SU-DHL-6 (cell line): ENCODE measurements around the gene YIPF3.

Experiments used
- H2AFZ ChIP-seq: fragments of 200-600 bp; sonication (generic); 2 replicates; pipeline ENCODE4 v1.6.1; 2014; ENCODE audit warnings: low read depth, mild to moderate bottlenecking, moderate library complexity, mixed read lengths, antibody characterized with exemption, low read length; ENCODE audit not compliant: severe bottlenecking
- H3F3A ChIP-seq: fragments of 200-600 bp; shearing (Covaris generic); 2 replicates; pipeline ENCODE4 v1.6.0; 2016; ENCODE audit warnings: antibody characterized with exemption, mild to moderate bottlenecking; ENCODE audit not compliant: insufficient read depth
- H3K27ac ChIP-seq: fragments of 200-600 bp; sonication (generic); 2 replicates; pipeline ENCODE4 v1.5.1; 2016; ENCODE audit warnings: low read depth, mild to moderate bottlenecking, low read length, moderate library complexity, mixed read lengths
- H3K27me3 ChIP-seq: fragments of 200-600 bp; sonication (generic), shearing (Covaris generic); 2 replicates; pipeline ENCODE4 v1.6.0; 2014; ENCODE audit warnings: mild to moderate bottlenecking, low read length
- H3K36me3 ChIP-seq: fragments of 200-600 bp; sonication (generic); 2 replicates; pipeline ENCODE4 v1.6.1; 2014; ENCODE audit warnings: mild to moderate bottlenecking, low read length, mixed read lengths
- H3K4me2 ChIP-seq: fragments of 300-600, 200-600 bp; shearing (Covaris generic), sonication (generic); 2 replicates; pipeline ENCODE4 v1.6.0; 2014; ENCODE audit warnings: low read length, low read depth, mild to moderate bottlenecking; ENCODE audit not compliant: poor library complexity, severe bottlenecking
- H3K4me3 ChIP-seq: fragments of 200-600 bp; sonication (generic); 2 replicates; pipeline ENCODE4 v1.5.1; 2014; ENCODE audit warnings: antibody characterized with exemption, low read length, mild to moderate bottlenecking, mixed read lengths; ENCODE audit not compliant: insufficient read depth, poor library complexity, severe bottlenecking
- H3K79me2 ChIP-seq: fragments of 200-600 bp; sonication (generic); 2 replicates; pipeline ENCODE4 v1.6.1; 2014; ENCODE audit warnings: mild to moderate bottlenecking, low read length, moderate library complexity; ENCODE audit not compliant: insufficient read depth
- H3K9ac ChIP-seq: fragments of 200-600 bp; sonication (generic); 2 replicates; pipeline ENCODE4 v1.7.0; 2014; ENCODE audit warnings: mild to moderate bottlenecking, low read length
- H3K9me2 ChIP-seq: fragments of 200-600 bp; sonication (generic); replicated peaks from 2 replicates; pipeline ENCODE4 v1.6.1; 2014; ENCODE audit warnings: low read length; ENCODE audit not compliant: insufficient read depth
- H3K9me3 ChIP-seq: fragments of 200-600 bp; sonication (generic); 2 replicates; pipeline ENCODE4 v1.6.1; 2014; ENCODE audit warnings: low read length, mixed read lengths; ENCODE audit not compliant: insufficient read depth
- H4K20me1 ChIP-seq: fragments of 200-600 bp; sonication (generic); 2 replicates; pipeline ENCODE4 v1.6.1; 2014; ENCODE audit warnings: low read depth, mild to moderate bottlenecking, antibody characterized with exemption, low read length, moderate library complexity, mixed read lengths
- CTCF ChIP-seq: fragments of 200-600 bp; sonication (generic); IDR thresholded peaks from one replicate; pipeline ENCODE4 v1.5.1; 2017; ENCODE audit warnings: antibody characterized with exemption, mild to moderate bottlenecking, low read length, moderate library complexity; ENCODE audit not compliant: insufficient read depth, poor library complexity, severe bottlenecking
- EZH2phosphoT487 ChIP-seq: fragments of 200-600 bp; sonication (generic), shearing (Covaris generic); conservative IDR thresholded peaks from 2 replicates; pipeline ENCODE4 v1.6.1; 2018; ENCODE audit warnings: mild to moderate bottlenecking, antibody characterized with exemption, low read length, moderate library complexity, mixed read lengths

Gene YIPF3

GRCh38 chr6:43481075-43481474, 35.7 kb downstream of the YIPF3 start:
- no peaks in the 10 kb centered on the region for H3K9me2 ChIP-seq
- H3K27me3 ChIP-seq = no peaks in the 10 kb centered on the region
- H3F3A ChIP-seq = peaks cover 8% of the 10 kb centered on the region; the same call in 1 of the 2 replicates
- H3K79me2 ChIP-seq = peaks cover 28% of the 10 kb centered on the region
- no peaks in the 10 kb centered on the region for H3K9me3 ChIP-seq
- H3K27ac ChIP-seq = no peak overlapping the region
- H4K20me1 ChIP-seq = 0 out of 2 replicates have a peak, but pooled peaks cover 3% of the 10 kb centered on the region
- H3K4me3 ChIP-seq = no peak overlapping the region
- H3K9ac ChIP-seq = no peak overlapping the region
- no peaks in the 10 kb centered on the region for H3K36me3 ChIP-seq
- peak overlapping the region; percentile 0 for H3K4me2 ChIP-seq
- no peak overlapping the region for H2AFZ ChIP-seq
- no peak for TF ChIP-seq EZH2phosphoT487
- no peak for TF ChIP-seq CTCF

DNA sequence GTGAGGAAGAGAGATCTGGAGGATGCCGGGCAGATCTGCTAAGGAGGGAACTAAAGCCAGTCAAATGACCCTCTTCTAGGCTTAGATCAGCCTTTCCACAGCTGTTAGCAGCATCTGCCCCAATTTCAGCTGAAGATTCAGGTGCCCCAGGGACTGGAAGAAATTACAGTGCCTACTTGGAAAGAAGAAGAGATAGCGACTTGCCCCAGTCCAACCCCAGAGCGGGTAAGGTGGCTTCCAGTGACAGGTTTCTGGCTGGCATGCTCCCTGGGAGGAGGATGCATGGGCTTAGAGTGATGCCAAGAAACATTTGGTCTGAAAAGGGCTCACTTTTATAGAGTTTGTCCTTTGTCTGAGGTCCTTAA, 38.7 kb downstream of the YIPF3 start:
- Histone ChIP-seq H3K4me3 (peak overlapping the region; percentile 69), H3K4me2 (peak overlapping the region; percentile 87), H3K27me3 (no peaks in the 10 kb centered on the region), H3K36me3 (no peaks in the 10 kb centered on the region), H2AFZ (peak overlapping the region; percentile 87), H3F3A (peaks cover 8% of the 10 kb centered on the region; the same call in 1 of the 2 replicates), H3K27ac (no peak overlapping the region), H3K79me2 (peaks cover 28% of the 10 kb centered on the region), H3K9me2 (no peaks in the 10 kb centered on the region), H4K20me1 (0 out of 2 replicates have a peak, but pooled peaks cover 3% of the 10 kb centered on the region), H3K9me3 (no peaks in the 10 kb centered on the region), H3K9ac (peak overlapping the region; percentile 75)
- no peak for TF ChIP-seq CTCF
- TF ChIP-seq EZH2phosphoT487 = no peak

DNA sequence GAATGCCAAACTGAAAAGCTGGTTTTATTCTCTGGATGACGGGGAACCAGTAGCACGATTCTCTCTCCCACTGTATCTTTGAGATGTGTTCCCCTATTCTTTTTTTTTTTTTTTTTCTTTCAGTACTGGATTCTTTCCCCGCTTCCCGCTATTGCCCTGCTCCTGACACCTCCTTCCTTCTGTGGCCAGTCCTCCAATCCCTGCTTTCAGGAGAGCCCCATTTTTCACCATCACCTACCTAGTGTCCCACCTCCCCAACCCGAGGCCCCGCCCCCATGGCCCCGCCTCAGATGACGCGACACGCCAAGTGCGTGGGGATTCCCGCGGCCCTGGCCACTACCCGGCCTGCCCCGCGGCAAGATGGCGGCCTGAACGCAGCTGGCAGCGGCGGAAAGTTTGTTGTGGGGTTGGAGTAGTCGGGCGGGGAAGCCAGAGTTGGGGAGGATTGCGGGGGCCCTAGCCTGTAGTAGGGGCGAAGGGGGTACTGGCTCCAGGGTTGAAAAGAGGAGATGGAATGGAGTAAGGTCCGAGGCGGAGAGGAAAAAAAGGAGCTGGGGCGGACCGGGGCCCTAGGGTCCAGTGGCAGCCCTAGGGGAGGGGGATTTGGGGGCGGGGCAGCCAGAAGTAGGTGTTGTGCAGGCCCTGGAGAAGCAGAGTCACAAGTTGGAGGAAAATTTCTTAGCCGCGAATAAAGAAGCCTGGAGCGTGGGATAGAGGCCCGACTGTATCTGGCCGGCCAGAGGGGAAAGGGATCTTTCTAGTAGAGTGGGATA, 39.3 kb downstream of the YIPF3 start, which contains the start of gene TJAP1:
TJAP1 (plus strand) TSS at position 336 of the 773 bp plus-strand sequence. CDS start 21,432 bp downstream, outside the sequence.
- Histone ChIP-seq H3K36me3 (no peaks in the 10 kb centered on the region), H3K4me2 (peak within 1 kb of the TSS; percentile 87), H3K27me3 (no peaks in the 10 kb centered on the region), H3F3A (peaks cover 8% of the 10 kb centered on the region; the same call in 1 of the 2 replicates), H3K9me3 (no peaks in the 10 kb centered on the region), H2AFZ (peak within 1 kb of the TSS; percentile 87), H3K79me2 (peaks cover 25% of the 10 kb centered on the region), H3K4me3 (peak within 1 kb of the TSS; percentile 69), H3K9me2 (no peaks in the 10 kb centered on the region), H3K9ac (peak within 1 kb of the TSS; percentile 75), H3K27ac (no peak within 1 kb of the TSS; the same call in 1 of the 2 replicates), H4K20me1 (0 out of 2 replicates have a peak, but pooled peaks cover 2% of the 10 kb centered on the region)
- TF ChIP-seq EZH2phosphoT487 = no peak
- TF ChIP-seq CTCF = no peak
